Omental fat pad (tissue), 4 donors: Measurements from ENCODE around the gene VAC14. TPM values are rescaled to one million over a fixed set of nuclear protein-coding genes. Genes with fewer than 3 reads are reported as not detected.
"Not testable (repeated sequence)": the region's sequence is repeated elsewhere in the genome, so short reads cannot be mapped to it uniquely, and the experiment has no call there.

Source experiments
- ATAC-seq: fragments of 150-250 bp; one replicate; pipeline ENCODE4 v1.9.1; 2016; ENCODE audit warnings: mild to moderate bottlenecking, moderate library complexity; ENCODE audit not compliant: low FRiP score
- DNase-seq: peaks from one replicate; pipeline ENCODE4 v3.0.0-alpha.2; 2019; ENCODE audit warnings: low spot score
- CTCF ChIP-seq, 3 donors: fragments of 450-650 bp; IDR thresholded peaks; one replicate each; pipeline ENCODE4 v1.5.1; 2016 to 2017; ENCODE audit warnings: antibody characterized with exemption in 3 of 3, mild to moderate bottlenecking in 3 of 3, moderate library complexity in 2 of 3
- total RNA-seq, 4 donors: library from RNA; depleted of rRNA; stranded (reverse); fragments of >200 nt; gene quantifications; one replicate each; pipeline ENCODE4 v1.1.0, GENCODE V29; 2016

The VAC14 gene
- total RNA-seq, 4 donors from 2014 or later: 24.0 to 44.1 (median 35.0) TPM

- no peak for TF ChIP-seq CTCF (IDR thresholded peaks at IDR 0.05)
- no peak for DNase-seq
Observed at GRCh38 chr16:70678121-70678897, 122.6 kb downstream of the VAC14 start.

GRCh38 chr16:70677499-70678120 lies 123.3 kb downstream of the VAC14 start:
- no peak for TF ChIP-seq CTCF (IDR thresholded peaks at IDR 0.05)
- DNase-seq (no peak), ATAC-seq (no peak)

More at GRCh38 chr16:70678121-70678897, 122.6 kb downstream of the VAC14 start:
- no peak for ATAC-seq

GRCh38 chr16:70676675-70677498 lies 124.1 kb downstream of the VAC14 start:
- no peak for ATAC-seq
- no peak for DNase-seq
- no peak for TF ChIP-seq CTCF (IDR thresholded peaks at IDR 0.05)

- no peak for TF ChIP-seq CTCF (IDR thresholded peaks at IDR 0.05)
- ATAC-seq (no peak), DNase-seq (no peak)
Observed at GRCh38 chr16:70675851-70676513, 125.0 kb downstream of the VAC14 start.

- ATAC-seq: no peak
- DNase-seq: no peak
- TF ChIP-seq CTCF (IDR thresholded peaks at IDR 0.05): no peak
Observed at GRCh38 chr16:70674221-70675014, 126.5 kb downstream of the VAC14 start.

- not testable (repeated sequence) for DNase-seq
Observed at GRCh38 chr16:70670938-70671337, 130.0 kb downstream of the VAC14 start.

More at GRCh38 chr16:70670938-70671337, 130.0 kb downstream of the VAC14 start:
- not testable (repeated sequence) for ATAC-seq
